ENCODE results near the gene CPNE4. TPM values are rescaled to one million over a fixed set of nuclear protein-coding genes. Genes with fewer than 3 reads are reported as not detected.

Gene CPNE4
- total RNA-seq, 1 donor from 2014 or later: 0.10 TPM

DNA sequence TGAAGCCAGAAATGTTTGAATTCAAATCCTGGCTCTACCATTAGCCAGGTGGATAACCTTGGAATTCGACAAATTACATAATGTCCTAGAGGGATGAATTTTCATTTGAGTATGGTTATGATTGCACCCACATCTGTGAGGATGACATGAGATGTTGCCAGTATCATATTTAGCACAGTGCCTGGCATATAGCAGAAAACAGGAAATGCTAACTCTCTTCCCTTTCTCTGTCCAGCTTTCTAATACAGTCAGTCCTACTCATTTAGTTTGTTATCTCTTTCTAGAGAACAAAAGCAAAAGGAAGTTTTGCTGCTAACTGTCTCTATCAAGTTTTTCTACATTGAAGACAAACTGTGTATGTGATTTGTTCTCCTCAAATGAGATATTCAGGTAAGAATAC lies 231.7 kb downstream of the CPNE4 start:
- intact Hi-C loops (cut with micrococcal nuclease): no loop called here

DNA sequence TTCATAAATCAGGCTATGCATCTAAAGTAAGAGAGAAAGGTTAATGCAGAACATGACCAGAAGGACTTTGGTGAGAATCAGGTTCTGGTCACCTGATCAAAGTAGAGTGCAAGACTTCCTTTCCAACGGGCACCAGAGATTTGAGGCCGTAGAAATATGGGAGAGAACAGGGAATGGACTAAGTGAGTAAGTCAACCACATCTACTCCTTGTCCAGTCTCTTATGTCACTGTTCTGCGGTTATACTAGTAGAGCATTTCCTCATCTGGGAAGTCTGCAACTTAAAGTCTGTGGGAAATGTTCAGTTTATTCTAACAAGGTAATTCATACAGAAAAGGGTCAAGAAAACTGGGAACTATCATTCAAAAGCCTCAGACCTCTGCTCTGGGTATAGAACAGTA lies 232.8 kb downstream of the CPNE4 start:
- intact Hi-C loops (cut with micrococcal nuclease): no loop called here

DNA sequence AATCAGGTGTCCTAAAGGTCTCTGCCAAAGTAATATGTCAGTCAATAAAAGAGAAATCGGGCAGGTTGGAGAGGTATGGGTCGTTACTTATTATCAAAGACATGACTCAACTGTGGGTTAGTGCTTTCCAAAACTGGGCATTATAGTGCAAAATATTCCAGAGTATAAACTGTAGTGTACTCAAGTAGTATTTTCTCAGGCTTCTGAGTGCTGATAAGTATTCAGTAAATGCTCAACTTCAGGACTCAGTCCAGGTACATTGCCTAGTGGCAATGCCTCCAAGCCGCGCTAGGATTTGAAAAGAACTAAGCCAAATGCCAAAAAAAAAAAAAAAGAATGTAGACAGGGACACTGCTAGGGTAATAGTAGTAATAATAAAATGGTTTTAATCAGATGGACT lies 233.2 kb downstream of the CPNE4 start:
- intact Hi-C loops (cut with micrococcal nuclease): no loop called here

DNA sequence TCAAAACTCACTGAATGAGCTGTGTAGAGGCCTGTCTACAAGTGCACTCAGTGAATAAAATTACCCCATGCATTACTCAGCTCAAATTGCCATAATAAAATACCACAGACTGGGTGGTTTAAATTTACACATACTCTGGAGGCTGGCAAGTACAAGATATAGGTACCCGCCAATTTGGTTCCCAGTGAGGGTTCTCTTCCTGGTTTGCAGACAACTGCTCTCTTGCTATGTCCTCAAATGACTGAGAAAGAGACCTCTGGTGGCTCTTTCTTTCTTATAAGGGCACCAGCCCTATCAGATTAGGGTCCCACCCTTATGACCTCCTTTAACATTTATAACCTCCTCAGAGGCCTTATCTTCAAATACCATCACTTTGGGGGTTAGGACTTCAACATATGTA lies 237.0 kb downstream of the CPNE4 start:
- intact Hi-C loops (cut with micrococcal nuclease): no loop called here

DNA sequence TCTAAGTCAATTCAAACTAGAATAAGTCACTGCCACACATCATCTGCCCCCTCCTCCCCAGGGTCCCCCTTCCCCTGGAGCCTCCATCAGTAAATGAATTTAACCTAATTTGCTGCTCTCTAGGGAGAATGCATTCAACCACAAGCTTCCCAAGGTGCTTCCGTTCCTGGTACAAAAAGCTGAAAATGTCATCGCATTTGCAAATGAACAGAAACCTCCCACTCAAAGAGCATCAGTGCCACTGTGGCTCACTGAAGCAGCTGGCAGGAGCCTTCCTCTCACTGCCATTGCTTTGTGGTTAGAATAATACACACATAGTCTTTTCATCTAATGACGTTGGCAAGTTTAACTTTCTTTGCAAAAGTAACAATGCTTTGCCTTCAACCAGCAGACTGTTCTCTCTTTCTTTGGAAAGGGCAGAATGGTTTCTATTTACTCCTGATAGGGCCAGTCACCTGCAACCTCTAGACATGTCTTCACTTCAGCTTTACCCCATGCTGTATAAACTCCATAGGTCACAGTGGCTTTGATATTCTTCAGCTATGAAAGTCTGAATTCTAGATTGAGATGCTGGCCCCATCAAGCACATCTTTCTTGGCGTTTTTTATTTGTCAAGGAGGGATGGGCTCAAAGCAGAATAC lies 238.1 kb downstream of the CPNE4 start:
- intact Hi-C loops (cut with micrococcal nuclease): no loop called here

DNA sequence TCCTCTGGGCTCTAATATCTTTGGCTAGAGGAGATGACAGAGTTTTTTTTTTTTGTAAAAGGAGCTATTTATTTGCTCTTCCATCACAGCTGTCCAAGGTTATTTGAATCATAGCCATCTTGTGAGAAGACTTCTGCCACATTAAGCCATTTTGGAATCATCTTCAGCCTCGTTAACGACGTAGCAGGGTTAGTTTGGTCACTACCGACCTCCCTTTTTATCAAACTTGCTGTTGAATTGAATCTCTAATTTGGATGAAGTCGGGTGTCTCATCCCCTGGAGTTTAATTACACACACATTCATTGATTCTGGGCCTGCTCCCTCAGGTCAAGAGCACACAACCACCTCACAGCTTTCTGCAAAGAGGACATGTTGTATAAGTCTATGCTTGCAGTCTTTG lies 238.7 kb downstream of the CPNE4 start:
- intact Hi-C loops (cut with micrococcal nuclease): no loop called here

DNA sequence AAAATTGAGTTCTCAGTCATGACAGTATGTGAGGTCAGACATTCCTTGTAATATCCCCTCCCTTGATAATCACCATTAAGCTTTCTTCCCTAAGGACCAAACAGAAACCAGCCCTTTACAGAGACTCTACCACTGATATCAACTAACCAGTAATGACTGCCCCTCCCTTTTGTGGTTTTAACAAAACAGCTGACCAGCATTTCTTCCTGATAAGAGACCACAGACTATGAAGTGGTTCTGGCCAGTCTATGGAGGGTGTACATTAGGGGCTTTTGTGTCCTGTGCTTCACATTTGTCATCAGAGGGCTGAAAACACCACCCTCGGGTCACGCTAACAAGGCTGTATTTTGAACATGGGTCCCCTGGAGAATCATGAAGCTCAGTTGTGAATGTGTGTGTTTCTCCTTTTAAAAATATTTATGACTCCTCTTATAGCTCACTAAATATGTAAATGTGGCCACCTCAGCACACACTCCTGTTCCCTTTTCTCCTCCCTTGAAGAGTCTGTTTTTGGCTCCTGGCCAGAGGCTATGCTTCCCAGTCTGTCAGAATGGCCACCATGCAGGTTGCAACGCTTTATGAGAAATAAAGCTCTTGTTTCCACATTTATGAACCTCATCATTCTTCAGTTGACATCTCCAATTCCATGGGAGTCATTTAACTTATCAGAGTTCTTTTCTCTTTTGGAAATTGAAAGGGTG lies 239.3 kb downstream of the CPNE4 start:
- intact Hi-C loops (cut with micrococcal nuclease): loop anchor here (1.0 kb wide), 1 partner anchor 385 kb away; no protein-coding TSS in a partner anchor

DNA sequence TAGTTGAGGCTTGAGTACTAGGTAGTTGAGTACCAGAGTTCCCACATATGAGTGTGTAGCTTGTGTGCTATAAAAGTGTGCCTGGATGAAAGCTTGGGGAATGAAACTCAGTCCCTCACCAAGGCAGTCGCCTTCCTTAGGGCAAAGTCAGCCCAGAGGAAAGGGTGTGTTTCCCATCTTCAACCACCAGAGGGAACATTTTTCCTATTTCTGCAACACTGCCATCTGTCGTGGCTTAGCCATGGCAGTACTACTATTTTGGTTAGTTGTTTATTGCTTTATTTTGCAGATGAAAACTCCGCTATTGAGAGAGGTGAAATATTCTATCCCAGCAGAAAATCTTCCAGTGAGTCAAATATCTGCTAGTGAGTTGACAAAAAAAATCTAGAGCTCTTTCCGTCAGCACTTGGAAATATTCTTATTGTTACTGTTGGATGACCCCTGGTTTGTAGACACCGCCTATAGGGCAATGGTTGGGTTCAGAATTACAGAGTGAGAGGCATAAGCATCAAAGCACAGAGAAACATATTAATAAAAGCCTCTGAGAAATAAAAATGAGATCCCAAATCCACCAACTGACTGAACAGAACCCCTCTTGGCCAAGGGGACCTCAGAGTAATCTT lies 239.9 kb downstream of the CPNE4 start:
- intact Hi-C loops (cut with micrococcal nuclease): loop anchor here (1.0 kb wide), 4 partner anchors 234 to 762 kb away; no protein-coding TSS in a partner anchor

DNA sequence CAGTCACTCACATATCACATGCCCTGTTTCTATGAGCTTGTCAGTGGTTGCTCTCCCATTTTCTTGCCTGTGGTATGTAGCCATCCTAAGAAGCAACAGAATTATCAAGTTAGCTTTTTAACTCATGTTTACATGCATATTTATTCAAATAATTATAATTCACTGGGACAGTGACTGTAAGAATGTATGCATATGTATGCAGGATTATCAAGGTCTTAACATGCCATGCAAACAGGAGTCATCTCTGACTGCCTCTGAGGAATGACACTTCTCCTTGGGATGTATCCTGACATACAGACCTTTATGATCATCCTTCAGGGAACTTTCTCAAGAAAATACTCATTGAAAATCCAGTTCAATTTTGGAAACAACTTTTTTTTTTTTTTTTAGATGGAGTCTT lies 240.9 kb downstream of the CPNE4 start:
- intact Hi-C loops (cut with micrococcal nuclease): loop anchor here (1.0 kb wide), 3 partner anchors 235 to 761 kb away; no protein-coding TSS in a partner anchor

DNA sequence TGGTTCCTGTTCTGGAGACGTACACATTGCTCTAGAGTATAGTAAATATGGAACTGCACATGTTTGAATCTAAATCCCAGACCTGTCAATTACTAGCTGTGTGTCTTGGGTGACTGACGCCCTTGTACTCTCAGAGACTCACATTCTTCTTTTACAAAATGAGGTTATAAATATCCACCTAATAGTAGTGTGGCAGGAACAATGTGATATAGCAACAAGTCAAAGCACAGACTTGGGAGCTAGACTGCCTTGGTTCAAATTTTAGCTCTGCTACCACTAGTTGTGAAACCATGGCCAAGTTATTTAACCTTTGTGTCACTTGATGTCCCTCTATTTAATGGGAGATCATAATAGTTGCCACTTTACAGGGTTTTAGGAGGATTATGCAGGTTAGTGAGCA lies 245.6 kb downstream of the CPNE4 start:
- intact Hi-C loops (cut with micrococcal nuclease): no loop called here

DNA sequence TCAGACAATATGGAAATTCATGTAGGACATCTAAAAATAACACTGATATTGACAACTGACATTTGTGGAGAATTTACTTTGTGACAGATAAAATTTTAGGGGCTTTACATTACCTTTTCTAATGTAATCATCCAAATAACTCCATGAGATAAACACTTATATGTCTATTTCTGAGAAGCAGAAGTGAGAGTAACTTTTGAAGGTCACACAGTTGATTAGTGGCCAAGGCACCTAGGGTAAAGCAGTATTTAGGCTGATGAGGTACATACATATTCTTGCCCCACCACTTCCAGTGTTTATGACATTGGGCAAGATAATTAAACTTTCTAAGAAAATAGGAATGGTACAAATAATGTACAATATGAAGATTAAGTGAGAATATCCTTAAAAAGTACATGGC lies 248.4 kb downstream of the CPNE4 start:
- intact Hi-C loops (cut with micrococcal nuclease): no loop called here

DNA sequence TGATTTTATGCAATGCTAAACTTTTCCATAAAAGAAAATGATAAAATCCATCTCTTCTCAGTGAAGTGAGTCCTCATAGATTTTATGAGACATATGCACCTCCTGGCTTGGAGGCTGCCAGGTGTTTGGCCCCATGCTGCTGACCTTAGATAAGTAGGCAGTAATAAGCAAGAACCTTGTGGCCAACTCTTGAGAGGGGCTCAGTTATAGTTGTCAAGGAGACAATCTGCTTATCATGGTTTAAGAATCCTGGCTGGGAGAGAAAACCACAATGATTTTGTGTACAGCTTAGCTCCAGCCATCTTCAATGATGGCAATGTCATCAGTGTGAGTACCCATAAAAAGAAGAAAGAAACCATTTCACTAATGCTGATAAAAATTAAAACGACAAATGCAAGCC lies 252.1 kb downstream of the CPNE4 start:
- intact Hi-C loops (cut with micrococcal nuclease): no loop called here

DNA sequence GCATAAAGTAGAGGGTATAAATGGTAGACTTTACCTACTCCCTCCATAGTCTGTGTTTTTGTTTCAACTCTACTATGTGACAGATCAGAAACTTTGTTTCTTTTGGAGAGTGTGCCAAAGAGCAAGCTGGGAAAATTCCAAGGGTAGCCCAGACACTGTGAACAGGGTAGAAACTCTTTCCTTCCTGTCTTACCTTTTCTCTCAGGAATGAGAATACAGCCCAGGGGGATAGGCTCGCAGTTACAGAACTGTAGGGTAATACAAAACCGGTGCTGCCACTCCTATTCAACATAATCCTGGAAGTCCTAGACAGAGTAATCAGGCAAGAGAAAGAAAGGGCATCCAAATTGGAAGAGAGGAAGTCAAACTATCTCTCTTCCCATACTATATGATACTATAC lies 256.3 kb downstream of the CPNE4 start:
- intact Hi-C loops (cut with micrococcal nuclease): no loop called here

DNA sequence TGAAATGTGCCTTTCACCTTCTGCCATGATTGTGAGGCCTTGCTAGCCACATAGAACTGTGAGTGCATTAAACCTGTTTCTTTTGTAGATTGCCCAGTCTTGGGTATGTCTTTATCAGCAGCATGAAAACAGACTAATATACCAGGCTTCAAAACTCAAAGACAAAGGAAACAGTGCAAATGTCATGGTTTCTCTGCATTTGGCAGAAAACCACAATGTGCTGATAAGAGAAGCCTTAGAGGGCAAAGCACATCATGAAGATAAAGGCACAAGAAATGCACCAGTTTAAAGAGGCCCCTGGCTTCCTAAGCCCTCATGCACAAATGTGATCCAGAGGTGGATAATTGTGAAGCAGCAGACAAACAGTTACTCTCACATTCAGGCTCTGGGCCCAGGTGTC lies 259.2 kb downstream of the CPNE4 start:
- intact Hi-C loops (cut with micrococcal nuclease): no loop called here

DNA sequence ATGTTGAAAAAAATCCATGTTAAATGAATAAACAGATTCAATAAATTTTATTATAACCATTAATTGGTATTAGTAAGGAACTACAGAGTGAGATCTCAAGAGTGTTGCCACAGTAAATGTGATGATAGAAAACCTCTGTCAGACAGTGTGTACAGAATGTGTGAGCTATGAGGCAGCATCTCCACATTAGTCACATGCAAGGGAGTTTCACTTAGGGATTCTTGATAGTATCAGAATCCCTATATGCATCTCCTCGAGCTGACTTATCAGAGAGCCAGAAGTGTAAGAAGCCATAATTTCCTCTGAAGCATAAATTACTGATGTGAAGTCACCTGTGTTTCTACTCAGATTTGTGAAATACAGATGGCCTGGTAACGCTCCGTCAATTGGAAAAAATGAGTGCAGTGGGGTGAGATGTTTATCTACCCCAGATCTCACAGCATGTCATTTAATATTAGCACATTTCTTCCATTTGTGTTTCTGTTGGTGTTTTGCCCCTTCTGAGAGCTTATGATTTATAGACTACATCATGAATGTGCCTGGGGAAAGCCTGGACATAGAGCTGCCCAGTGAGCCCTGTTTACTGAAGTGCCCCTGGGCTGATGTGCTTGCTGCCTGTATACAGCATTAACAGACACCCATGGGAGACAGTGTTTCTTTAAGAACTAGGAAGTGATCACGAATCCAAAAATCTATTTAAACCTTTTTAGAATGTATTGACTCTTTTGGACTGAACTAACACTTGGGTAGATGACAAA lies 262.4 kb downstream of the CPNE4 start:
- intact Hi-C loops (cut with micrococcal nuclease): no loop called here

DNA sequence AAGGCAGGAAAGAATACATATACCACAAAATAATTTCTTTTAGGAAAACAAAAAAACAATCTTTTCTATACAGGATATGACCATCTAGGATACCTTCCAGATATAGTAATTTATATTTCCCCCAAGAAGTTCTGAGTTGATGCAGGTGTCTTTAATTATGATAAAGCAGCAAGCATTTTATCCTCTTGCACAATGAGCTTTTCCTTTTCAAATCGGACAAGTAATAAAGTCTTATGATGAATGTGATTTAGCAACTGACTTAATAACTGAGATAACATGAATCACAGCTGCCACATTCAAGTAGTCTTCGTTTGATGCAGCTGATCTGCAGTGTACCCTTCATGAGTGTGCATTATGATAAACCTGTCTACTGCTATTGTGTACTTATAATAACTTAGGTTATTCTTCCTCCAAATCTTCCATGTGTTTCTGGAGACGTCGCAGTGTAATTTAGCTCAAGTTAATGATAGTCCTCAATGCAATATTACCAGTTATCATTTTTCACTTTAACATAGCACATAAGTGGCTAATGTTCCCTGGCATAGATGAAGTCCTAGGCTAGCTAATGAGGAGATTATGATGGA lies 271.7 kb downstream of the CPNE4 start:
- intact Hi-C loops (cut with micrococcal nuclease): no loop called here

DNA sequence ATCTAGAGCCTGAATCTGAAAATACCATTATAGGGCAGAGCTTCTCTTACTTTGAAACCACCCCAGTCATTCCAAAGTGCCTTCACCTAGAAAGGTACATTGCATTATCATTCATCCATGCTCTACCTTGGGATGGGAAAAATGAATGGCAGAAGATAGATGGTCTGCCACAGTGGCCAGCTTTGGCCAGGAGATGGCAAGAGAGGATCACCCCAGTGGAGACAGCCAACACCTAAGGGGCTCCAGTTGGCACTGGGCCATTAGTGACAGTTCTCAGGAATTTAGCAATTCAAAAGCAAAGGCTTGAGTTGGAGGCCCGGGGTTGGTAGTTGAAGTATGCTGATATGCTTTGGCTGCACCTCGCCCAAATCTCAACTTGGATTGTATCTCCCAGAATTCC lies 278.4 kb downstream of the CPNE4 start:
- intact Hi-C loops (cut with micrococcal nuclease): no loop called here

DNA sequence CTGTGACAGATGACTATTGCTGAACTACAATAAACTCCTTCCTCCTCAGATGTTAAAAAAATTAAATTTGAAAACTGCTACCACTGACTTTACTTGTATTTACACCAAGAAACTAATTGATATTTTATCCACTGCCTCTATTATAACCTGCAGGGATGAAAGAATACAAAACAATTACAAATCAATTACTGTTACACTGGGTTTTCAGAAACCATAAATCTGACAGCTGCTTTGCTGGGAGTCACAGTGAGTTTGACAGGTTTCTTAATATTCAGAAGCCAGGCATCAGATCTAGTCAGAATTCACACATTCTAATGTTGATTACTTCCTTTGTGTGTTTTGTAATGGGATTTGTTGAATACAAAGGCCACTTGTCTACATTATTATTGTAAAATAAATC lies 279.4 kb downstream of the CPNE4 start:
- intact Hi-C loops (cut with micrococcal nuclease): no loop called here

DNA sequence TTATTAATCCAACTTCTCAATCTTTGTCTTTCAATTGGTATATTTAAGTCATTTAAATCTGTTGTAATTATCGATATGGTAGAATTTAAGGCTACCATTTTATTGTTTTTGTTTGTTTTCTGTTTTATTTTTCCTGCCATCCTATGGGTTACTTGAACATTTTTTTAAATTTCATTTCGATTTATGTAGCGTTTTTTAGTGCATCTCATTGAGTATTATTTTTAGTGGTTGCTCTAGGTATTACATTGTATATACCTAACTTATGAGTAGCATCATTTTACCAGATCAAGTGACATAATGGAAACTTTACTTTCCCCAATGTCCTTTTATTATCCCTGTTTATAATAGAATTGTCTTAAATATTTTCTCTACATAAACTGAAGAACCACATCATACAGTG lies 284.6 kb downstream of the CPNE4 start:
- intact Hi-C loops (cut with micrococcal nuclease): no loop called here

DNA sequence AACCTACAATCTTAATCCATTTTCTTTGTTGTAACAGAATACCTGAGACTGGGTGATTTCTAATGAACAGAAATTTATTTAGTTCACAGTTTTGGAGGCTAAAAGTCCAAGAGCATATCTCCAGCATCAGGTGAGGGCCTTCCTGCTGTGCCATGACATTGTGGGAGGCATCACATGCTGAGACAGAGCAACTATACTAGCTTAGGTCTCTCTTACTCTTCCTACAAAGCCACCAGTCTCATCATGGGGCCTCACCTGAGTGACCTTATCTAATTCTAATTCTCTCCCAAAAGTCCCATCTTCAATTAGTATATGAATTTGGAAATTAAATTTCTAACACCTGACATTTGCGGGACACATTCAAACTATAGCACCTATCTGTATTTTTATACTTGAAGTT lies 285.0 kb downstream of the CPNE4 start:
- intact Hi-C loops (cut with micrococcal nuclease): no loop called here

DNA sequence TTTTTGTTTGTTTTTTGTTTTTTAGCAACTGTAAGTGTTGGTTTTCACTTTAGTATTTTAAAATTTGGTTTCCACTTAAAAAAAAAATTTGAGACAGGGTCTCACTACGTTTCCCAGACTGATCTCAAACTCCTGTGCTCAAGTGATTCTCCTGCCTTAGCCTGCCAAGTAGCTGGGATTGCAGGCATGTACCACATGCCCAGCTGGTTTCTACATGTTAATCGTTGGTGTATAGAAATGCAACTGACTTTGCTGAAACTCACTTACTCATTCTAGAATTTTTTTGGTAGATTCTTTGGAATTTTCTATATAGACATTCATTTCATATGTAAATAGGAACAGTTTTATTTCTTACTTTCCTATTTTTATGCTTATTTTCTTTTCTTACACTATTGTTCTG lies 287.3 kb downstream of the CPNE4 start:
- intact Hi-C loops (cut with micrococcal nuclease): no loop called here

DNA sequence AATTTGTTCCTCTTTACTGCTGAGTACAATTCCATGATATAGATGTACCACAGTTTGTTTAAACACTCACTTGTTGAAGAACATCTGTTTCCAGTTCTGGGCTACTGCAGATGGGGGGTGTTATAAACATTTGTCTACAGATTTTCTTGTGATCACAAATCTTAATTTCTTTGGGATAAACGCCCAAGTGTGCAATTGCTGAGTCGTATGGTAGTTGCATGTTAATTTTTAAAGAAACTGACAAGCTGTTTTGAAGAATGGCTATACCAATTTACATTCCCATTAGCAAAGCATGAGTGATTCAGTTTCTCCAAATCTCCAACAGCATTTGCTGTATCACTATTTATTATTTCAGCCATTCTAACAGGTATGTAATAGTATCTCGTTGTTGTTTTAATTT lies 290.0 kb downstream of the CPNE4 start:
- intact Hi-C loops (cut with micrococcal nuclease): no loop called here

Measured in T-helper 1 cell treated with Interleukin-12 subunit alpha and Interleukin-12 subunit beta and Interleukin-4 antibody, amounts not matched to agents 30 ng/mL and 1 ng/mL, for 36 hours (primary cell).